Neural crest cell (in vitro differentiated cells): ENCODE measurements around the gene FRMD8. TPM values are rescaled to one million over a fixed set of nuclear protein-coding genes. Genes with fewer than 3 reads are reported as not detected.

Experiments used
- DNase-seq: peaks from one replicate; pipeline ENCODE4 v3.0.0; 2021; ENCODE audit warnings: low read depth, mixed read lengths, low spot score
- H3K27ac Mint-ChIP-seq: one replicate; pipeline ENCODE4 v1.8.0; 2021; ENCODE audit warnings: mild to moderate bottlenecking, mixed read lengths; ENCODE audit not compliant: unreplicated experiment
- H3K27me3 Mint-ChIP-seq: 2 replicates; pipeline ENCODE4 v1.8.0; 2021; ENCODE audit warnings: low read depth, mild to moderate bottlenecking, mixed read lengths
- H3K36me3 Mint-ChIP-seq: 2 replicates; pipeline ENCODE4 v1.8.0; 2021; ENCODE audit warnings: low read depth, mild to moderate bottlenecking, mixed read lengths
- H3K4me1 Mint-ChIP-seq: 2 replicates; pipeline ENCODE4 v1.8.0; 2021; ENCODE audit warnings: mixed read lengths
- H3K4me3 Mint-ChIP-seq: one replicate; pipeline ENCODE4 v1.8.0; 2021; ENCODE audit warnings: mild to moderate bottlenecking, mixed read lengths
- H3K9me3 Mint-ChIP-seq: 2 replicates; pipeline ENCODE4 v1.8.0; 2021; ENCODE audit warnings: mixed read lengths
- total RNA-seq: library from RNA; stranded (reverse); gene quantifications from 2 replicates; pipeline ENCODE4 v1.2.1, GENCODE V29; 2021
- TF ChIP-seq, protein P1 (sequence below): fragments of 200-600 bp; sonication (generic); conservative IDR thresholded peaks from 2 replicates; pipeline ENCODE4 v1.5.0; 2021; ENCODE audit warnings: antibody characterized with exemption, mild to moderate bottlenecking

FRMD8 gene
- total RNA-seq, 1 donor from 2014 or later = 29.0 TPM

DNA sequence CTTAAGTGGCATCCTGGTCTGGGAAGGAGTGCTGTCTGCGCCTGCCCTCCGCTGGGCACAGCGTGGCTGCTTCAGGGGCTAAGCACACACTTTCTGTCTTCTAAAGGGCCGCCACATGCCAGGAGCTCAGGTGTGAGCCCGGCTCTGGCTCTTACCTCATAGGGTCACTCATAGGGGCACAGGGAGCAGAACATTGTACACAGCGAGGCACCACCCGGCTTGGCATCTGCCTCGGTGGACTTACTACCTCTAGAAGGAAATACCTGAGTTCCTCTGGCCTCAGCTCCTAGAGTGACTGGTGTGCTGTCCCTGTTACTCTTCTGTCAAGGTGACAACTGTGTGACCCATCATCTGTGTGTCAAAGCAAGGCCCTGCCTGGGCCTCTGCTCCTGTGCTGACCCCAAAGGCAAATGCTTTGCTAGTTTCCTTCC is 49.6 kb downstream of the FRMD8 start:
- TF ChIP-seq, protein P1, sequence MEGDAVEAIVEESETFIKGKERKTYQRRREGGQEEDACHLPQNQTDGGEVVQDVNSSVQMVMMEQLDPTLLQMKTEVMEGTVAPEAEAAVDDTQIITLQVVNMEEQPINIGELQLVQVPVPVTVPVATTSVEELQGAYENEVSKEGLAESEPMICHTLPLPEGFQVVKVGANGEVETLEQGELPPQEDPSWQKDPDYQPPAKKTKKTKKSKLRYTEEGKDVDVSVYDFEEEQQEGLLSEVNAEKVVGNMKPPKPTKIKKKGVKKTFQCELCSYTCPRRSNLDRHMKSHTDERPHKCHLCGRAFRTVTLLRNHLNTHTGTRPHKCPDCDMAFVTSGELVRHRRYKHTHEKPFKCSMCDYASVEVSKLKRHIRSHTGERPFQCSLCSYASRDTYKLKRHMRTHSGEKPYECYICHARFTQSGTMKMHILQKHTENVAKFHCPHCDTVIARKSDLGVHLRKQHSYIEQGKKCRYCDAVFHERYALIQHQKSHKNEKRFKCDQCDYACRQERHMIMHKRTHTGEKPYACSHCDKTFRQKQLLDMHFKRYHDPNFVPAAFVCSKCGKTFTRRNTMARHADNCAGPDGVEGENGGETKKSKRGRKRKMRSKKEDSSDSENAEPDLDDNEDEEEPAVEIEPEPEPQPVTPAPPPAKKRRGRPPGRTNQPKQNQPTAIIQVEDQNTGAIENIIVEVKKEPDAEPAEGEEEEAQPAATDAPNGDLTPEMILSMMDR = no peak
- Mint-ChIP-seq H3K4me3 (no peak overlapping the region), H3K27me3 (no peaks in the 10 kb centered on the region), H3K4me1 (peaks cover 4% of the 10 kb centered on the region), H3K36me3 (no peaks in the 10 kb centered on the region), H3K9me3 (no peaks in the 10 kb centered on the region), H3K27ac (no peak overlapping the region)
- DNase-seq = no peak

DNA sequence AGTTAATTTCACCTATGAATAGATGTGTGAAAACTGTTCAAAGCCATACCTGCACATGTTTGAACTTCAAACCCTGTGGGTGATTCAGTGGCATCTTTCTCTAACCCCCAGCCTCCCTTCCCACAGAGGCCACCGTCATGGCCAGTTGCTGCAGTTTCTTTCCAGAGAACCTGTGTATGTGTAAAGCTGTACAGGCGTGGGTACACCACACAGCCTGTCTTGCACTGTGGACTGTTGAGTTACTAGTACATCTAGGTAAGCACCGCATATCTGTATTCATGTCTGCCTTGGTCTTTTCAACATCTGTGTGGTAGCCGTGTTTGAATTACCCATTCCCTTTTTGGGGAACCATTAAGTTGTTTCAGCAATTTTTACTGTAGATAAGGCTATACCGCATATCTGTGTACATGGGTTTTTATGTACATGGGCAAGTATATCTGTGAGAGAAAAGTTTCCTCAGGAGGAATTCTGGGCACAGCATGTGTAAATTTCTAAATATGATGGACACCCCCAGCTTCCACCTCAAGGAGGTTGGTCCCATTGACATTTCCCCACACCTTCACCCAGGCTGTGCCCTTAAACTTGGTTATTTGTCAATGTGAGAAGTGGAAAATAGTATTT is 50.1 kb downstream of the FRMD8 start:
- H3K27me3 Mint-ChIP-seq = no peaks in the 10 kb centered on the region
- DNase-seq = no peak
- H3K9me3 Mint-ChIP-seq = no peaks in the 10 kb centered on the region
- H3K36me3 Mint-ChIP-seq = no peaks in the 10 kb centered on the region
- H3K4me3 Mint-ChIP-seq = no peak overlapping the region
- no peak overlapping the region for H3K27ac Mint-ChIP-seq
- peaks cover 4% of the 10 kb centered on the region for H3K4me1 Mint-ChIP-seq
- TF ChIP-seq, protein P1 = no peak

DNA sequence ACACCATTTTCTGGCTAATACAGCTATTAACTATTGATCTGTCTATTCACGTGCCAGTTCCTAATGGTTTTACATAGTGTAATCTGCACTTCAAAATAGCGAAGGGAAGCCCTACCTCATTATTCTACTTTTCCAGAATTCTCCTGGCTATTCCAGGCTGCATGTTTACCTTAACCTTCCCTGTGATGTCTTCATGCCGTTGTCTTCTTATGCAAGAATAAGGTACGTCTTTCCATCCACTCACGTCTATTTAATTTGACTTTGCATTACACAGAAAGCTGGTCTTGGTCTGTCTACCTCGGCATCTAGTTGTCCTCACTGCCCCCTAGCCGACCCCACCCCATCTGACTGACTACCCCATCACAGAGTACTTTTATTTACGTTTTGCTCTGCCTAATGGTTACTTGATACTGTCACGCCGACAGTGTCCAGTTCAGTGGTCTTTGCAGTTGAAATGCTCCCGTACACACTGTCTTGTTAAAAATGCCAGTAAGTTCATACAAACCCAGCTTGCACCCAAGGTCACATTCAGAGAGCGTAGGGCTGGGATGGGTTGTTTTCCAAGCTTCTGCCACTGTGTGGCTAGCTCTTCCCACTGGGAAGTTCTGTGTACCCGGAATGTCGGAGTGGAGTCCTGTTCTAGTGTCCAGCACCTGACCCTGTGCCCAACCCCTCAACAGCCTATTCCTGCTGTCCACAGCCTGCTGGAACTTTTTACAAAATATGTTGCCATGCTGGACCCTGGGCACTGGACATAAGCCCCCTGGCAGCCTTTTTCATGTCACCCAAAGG is 51.2 kb downstream of the FRMD8 start:
- Mint-ChIP-seq H3K4me1 (peaks cover 4% of the 10 kb centered on the region), H3K36me3 (no peaks in the 10 kb centered on the region), H3K9me3 (no peaks in the 10 kb centered on the region), H3K27ac (no peak overlapping the region), H3K4me3 (no peak overlapping the region), H3K27me3 (no peaks in the 10 kb centered on the region)
- DNase-seq = no peak
- TF ChIP-seq, protein P1 = no peak

DNA sequence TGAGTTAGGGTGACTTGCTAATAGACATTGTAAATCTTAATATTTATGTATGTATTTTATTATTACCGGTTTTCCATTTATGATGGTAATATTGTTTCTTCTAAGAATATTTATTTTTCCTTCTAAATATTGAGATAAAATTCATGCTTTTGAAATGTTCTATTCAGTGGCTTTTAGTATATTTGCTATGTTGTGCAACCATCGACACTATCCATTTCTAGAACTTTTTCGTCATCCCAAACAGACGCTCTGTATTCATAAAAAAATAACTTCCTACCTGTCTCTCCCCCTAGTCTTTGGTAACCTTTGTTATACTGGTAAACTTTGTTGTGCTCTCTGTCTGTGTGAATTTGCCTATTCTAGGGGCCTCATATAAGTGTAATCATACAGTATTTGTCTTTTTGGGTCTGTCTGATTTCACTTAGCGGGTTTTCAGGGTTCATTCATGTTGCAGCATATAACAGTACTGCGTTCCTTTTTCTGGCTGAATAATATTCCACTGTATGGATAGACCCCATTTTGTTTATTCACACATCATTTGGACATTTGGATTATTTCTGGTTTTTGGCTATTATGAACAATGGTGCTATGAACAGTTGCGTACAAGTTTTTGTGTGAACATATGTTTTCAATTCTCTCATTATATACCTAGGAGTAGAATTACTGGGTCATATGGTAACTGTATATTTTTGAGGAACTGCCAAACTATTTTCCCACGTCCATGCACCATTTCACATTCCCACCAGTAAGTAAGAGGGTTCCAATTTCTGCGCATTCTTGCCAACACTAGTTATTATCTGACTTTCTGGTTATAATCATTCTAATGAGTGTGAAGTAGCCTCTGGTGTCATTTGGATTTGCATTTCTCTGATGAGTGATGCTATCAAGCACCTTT is 52.1 kb downstream of the FRMD8 start:
- Mint-ChIP-seq H3K27me3 (no peaks in the 10 kb centered on the region), H3K4me1 (no peaks in the 10 kb centered on the region), H3K27ac (no peak overlapping the region), H3K9me3 (no peaks in the 10 kb centered on the region), H3K4me3 (no peak overlapping the region), H3K36me3 (no peaks in the 10 kb centered on the region)
- TF ChIP-seq, protein P1 = no peak
- no peak for DNase-seq

DNA sequence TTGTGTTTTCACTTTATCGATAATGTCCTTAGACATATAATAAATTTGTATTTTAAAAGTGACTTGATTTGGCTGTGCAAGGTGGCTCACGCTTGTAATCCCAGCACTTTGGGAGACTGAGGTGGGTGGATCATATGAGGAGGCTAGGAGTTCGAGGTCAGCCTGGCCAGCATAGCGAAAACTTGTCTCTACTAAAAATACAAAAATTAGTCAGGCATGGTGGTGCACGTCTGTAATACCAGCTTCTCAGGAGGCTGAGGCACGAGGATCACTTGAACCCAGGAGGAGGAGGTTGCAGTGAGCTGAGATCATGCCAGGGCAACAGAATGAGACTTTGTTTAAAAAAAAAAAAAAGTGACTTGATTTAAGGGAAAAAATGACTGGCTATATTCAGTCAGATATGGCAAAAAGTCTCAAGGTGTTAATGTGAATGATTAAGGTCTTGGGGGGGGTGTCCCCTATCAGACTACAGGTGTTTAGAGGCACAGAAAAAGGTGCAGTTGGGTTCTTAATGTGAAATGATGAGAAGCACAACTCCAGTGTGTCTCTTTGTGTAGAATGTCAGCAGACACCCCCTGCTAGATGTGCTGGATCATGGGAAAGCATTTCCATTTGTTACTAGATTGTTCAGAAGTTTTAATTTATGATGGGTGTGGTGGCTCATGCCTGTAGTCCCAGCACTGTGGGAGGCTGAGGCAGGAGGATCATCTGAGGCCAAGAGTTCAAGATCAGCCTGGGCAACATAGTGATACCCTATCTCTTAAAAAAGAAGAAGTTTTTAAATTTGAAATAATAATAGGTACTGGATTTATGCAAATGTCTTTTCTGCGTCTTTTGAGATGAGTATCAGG is 53.1 kb downstream of the FRMD8 start:
- Mint-ChIP-seq H3K27ac (no peak overlapping the region), H3K4me3 (no peak overlapping the region), H3K27me3 (no peaks in the 10 kb centered on the region), H3K9me3 (no peaks in the 10 kb centered on the region), H3K4me1 (no peaks in the 10 kb centered on the region), H3K36me3 (no peaks in the 10 kb centered on the region)
- no peak for DNase-seq
- TF ChIP-seq, protein P1 = no peak
